ENCODE measurements around the gene ASB1. TPM values are rescaled to one million over a fixed set of nuclear protein-coding genes. Genes with fewer than 3 reads are reported as not detected.

ASB1 gene
- total and polyA plus RNA-seq, 2 donors (not counting 1 experiment from before 2014, with no cell fraction given), result 19.3 to 40.6 TPM

DNA sequence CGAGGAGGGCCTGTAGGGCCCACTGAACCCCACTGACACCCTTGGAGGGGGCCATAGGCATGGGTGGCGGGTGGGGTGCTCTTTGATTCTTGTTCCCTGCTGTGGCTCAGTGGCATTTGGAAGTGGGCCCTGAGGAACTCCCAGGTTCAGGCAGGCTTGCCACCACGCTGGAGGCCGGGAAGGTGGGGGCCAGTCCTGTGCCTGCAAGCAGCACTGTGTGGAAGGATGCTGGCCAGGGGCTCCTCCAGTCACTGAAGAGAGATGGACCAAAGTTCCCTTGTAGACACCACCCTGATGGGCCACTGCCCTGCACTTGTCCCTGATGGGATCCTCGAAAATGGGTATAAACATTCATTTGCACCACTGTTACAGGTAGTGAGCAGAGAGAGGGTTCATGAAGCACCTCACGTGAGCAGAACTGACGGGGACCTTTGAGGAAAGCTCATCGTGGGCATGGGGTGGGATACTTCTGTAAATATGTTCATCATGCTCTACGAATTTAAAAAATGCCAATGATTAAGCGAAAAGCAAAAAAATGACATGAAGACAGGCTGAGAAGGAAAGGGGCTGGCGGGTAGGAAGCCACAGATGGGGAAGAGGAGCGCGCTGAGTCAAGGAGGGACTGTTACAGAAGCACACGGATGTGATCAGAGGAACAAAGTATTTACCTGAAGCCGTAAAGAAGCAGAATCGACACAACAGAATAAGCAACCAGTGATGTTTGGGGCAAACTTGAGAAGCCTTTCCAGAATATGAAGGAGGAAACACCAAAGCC lies 45.2 kb upstream of the ASB1 start:
- no peak for TF ChIP-seq EZH2 (IDR thresholded peaks at IDR 0.05; ENCODE audit: low read length, missing control alignments)
- TF ChIP-seq, protein P1, sequence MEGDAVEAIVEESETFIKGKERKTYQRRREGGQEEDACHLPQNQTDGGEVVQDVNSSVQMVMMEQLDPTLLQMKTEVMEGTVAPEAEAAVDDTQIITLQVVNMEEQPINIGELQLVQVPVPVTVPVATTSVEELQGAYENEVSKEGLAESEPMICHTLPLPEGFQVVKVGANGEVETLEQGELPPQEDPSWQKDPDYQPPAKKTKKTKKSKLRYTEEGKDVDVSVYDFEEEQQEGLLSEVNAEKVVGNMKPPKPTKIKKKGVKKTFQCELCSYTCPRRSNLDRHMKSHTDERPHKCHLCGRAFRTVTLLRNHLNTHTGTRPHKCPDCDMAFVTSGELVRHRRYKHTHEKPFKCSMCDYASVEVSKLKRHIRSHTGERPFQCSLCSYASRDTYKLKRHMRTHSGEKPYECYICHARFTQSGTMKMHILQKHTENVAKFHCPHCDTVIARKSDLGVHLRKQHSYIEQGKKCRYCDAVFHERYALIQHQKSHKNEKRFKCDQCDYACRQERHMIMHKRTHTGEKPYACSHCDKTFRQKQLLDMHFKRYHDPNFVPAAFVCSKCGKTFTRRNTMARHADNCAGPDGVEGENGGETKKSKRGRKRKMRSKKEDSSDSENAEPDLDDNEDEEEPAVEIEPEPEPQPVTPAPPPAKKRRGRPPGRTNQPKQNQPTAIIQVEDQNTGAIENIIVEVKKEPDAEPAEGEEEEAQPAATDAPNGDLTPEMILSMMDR (conservative IDR thresholded peaks at IDR 0.05 in 1 of 2, IDR thresholded peaks at IDR 0.05 in 1 of 2; ENCODE audit: low read depth in 1 of 2, low read length in 2 of 2), result no peak
- H3K4me2 ChIP-seq (ENCODE audit: extremely low read depth, insufficient read depth, low read length), result no peak overlapping the region
- H3K9me3 ChIP-seq (ENCODE audit: control insufficient read depth, insufficient read depth, low read depth, low read length), result no peaks in the 10 kb centered on the region
- H3K4me1 ChIP-seq (ENCODE audit: control insufficient read depth, extremely low read depth, insufficient read depth, low read length), result peaks cover 4% of the 10 kb centered on the region
- H2AFZ ChIP-seq (ENCODE audit: low read length), result no peak overlapping the region
- no peaks in the 10 kb centered on the region for H3K36me3 ChIP-seq (ENCODE audit: control insufficient read depth, insufficient read depth, low read length)
- no peaks in the 10 kb centered on the region for H3K27me3 ChIP-seq (ENCODE audit: control insufficient read depth, insufficient read depth, low read length)
- DNase-seq (ENCODE audit: low read depth in 2 of 2), result no peak
- no peaks in the 10 kb centered on the region for H4K20me1 ChIP-seq (ENCODE audit: control insufficient read depth, extremely low read depth, insufficient read depth, low read length)
- no peak overlapping the region for H3K9ac ChIP-seq (ENCODE audit: insufficient read depth, low read length)
- no peaks in the 10 kb centered on the region for H3K79me2 ChIP-seq (ENCODE audit: control insufficient read depth, insufficient read depth, low read length)
- no peak overlapping the region for H3K4me3 ChIP-seq (replicated peaks in 1 of 4; ENCODE audit: control extremely low read depth in 1 of 4, insufficient read depth in 1 of 4, low read depth in 3 of 4, low read length in 4 of 4)
- H3K27ac ChIP-seq (ENCODE audit: insufficient read depth, low read length), result no peak overlapping the region

DNA sequence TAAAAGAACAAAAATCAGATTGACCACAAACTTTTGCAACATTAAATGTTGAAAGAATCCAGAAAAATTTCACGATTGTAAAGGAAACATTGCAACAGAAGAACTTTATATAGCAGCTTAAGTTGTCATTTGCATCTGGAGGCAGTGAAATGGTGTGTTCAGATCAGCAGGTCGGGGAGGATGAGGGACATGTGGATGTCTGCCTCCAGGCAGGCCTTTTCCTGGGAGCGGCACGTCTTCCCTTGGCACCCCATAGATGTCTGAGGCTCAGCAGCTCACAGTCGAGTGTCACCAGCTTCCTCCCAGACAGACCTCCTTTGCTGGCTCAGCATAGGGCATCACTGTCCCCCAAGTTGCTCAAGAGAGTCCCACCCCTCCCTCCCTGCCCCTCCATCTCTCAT lies 44.3 kb upstream of the ASB1 start:
- TF ChIP-seq, protein P1 (conservative IDR thresholded peaks at IDR 0.05 in 1 of 2, IDR thresholded peaks at IDR 0.05 in 1 of 2; ENCODE audit: low read depth in 1 of 2, low read length in 2 of 2), result no peak
- no peak for TF ChIP-seq EZH2 (IDR thresholded peaks at IDR 0.05; ENCODE audit: low read length, missing control alignments)
- DNase-seq (ENCODE audit: low read depth in 2 of 2), result peak in 1 of 2 donors; percentile 24
- no peak overlapping the region for H2AFZ ChIP-seq (ENCODE audit: low read length)
- H4K20me1 ChIP-seq (ENCODE audit: control insufficient read depth, extremely low read depth, insufficient read depth, low read length), result no peaks in the 10 kb centered on the region
- H3K4me3 ChIP-seq (replicated peaks in 1 of 4; ENCODE audit: control extremely low read depth in 1 of 4, insufficient read depth in 1 of 4, low read depth in 3 of 4, low read length in 4 of 4), result no peak overlapping the region
- no peak overlapping the region for H3K4me2 ChIP-seq (ENCODE audit: extremely low read depth, insufficient read depth, low read length)
- H3K4me1 ChIP-seq (ENCODE audit: control insufficient read depth, extremely low read depth, insufficient read depth, low read length), result peaks cover 4% of the 10 kb centered on the region
- no peaks in the 10 kb centered on the region for H3K79me2 ChIP-seq (ENCODE audit: control insufficient read depth, insufficient read depth, low read length)
- no peak overlapping the region for H3K9ac ChIP-seq (ENCODE audit: insufficient read depth, low read length)
- H3K9me3 ChIP-seq (ENCODE audit: control insufficient read depth, insufficient read depth, low read depth, low read length), result no peaks in the 10 kb centered on the region
- H3K27me3 ChIP-seq (ENCODE audit: control insufficient read depth, insufficient read depth, low read length), result no peaks in the 10 kb centered on the region
- no peak overlapping the region for H3K27ac ChIP-seq (ENCODE audit: insufficient read depth, low read length)
- H3K36me3 ChIP-seq (ENCODE audit: control insufficient read depth, insufficient read depth, low read length), result no peaks in the 10 kb centered on the region

DNA sequence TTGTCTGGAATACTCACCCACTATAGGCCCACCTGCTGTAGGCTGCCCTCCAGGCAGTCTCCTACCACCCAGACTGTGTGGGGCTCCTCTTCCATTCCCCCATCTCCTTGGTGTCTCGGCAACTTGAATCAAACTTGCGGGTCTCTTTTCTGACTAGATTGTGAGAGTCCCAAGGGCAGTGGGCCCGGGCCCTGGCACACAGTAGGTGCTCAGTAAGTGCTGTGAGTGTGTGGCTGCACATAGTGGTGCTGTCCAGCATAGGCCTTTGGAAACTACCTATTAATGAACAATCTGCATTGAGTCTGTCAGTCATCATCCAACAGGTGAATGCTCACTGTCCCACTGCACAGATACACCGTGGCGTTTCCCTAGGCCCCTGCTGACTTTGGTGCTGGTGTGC lies 43.6 kb upstream of the ASB1 start:
- H3K4me1 ChIP-seq (ENCODE audit: control insufficient read depth, extremely low read depth, insufficient read depth, low read length), result peaks cover 4% of the 10 kb centered on the region
- DNase-seq (ENCODE audit: low read depth in 2 of 2), result no peak
- no peak overlapping the region for H3K9ac ChIP-seq (ENCODE audit: insufficient read depth, low read length)
- no peak overlapping the region for H3K27ac ChIP-seq (ENCODE audit: insufficient read depth, low read length)
- H3K27me3 ChIP-seq (ENCODE audit: control insufficient read depth, insufficient read depth, low read length), result no peaks in the 10 kb centered on the region
- no peaks in the 10 kb centered on the region for H4K20me1 ChIP-seq (ENCODE audit: control insufficient read depth, extremely low read depth, insufficient read depth, low read length)
- no peak overlapping the region for H3K4me2 ChIP-seq (ENCODE audit: extremely low read depth, insufficient read depth, low read length)
- no peak for TF ChIP-seq EZH2 (IDR thresholded peaks at IDR 0.05; ENCODE audit: low read length, missing control alignments)
- TF ChIP-seq, protein P1 (conservative IDR thresholded peaks at IDR 0.05 in 1 of 2, IDR thresholded peaks at IDR 0.05 in 1 of 2; ENCODE audit: low read depth in 1 of 2, low read length in 2 of 2), result no peak
- no peaks in the 10 kb centered on the region for H3K79me2 ChIP-seq (ENCODE audit: control insufficient read depth, insufficient read depth, low read length)
- no peaks in the 10 kb centered on the region for H3K36me3 ChIP-seq (ENCODE audit: control insufficient read depth, insufficient read depth, low read length)
- no peaks in the 10 kb centered on the region for H3K9me3 ChIP-seq (ENCODE audit: control insufficient read depth, insufficient read depth, low read depth, low read length)
- H3K4me3 ChIP-seq (replicated peaks in 1 of 4; ENCODE audit: control extremely low read depth in 1 of 4, insufficient read depth in 1 of 4, low read depth in 3 of 4, low read length in 4 of 4), result no peak overlapping the region
- no peak overlapping the region for H2AFZ ChIP-seq (ENCODE audit: low read length)
